ENCODE measurements around the gene NIPAL3.
"Not testable (repeated sequence)": the region's sequence is repeated elsewhere in the genome, so short reads cannot be mapped to it uniquely, and the experiment has no call there.

The NIPAL3 gene

GRCh38 chr1:24425922-24426321, 10.3 kb downstream of the NIPAL3 start:
- DNase-seq, result no peak

GRCh38 chr1:24426744-24427544, 11.3 kb downstream of the NIPAL3 start:
- DNase-seq, result no peak

GRCh38 chr1:24427545-24427862, 11.9 kb downstream of the NIPAL3 start:
- no peak for DNase-seq

GRCh38 chr1:24435782-24436365, 20.3 kb downstream of the NIPAL3 start:
- DNase-seq, result no peak

GRCh38 chr1:24437631-24438396, 22.2 kb downstream of the NIPAL3 start:
- DNase-seq, result no peak

- DNase-seq, result no peak
Measured at GRCh38 chr1:24438423-24438901, 22.9 kb downstream of the NIPAL3 start.

- DNase-seq, result no peak
Measured at GRCh38 chr1:24440436-24440835, 24.8 kb downstream of the NIPAL3 start.

- no peak for DNase-seq
Measured at GRCh38 chr1:24441480-24441879, 25.9 kb downstream of the NIPAL3 start.

GRCh38 chr1:24441996-24442668, 26.5 kb downstream of the NIPAL3 start:
- DNase-seq, result no peak

GRCh38 chr1:24442764-24443163, 27.2 kb downstream of the NIPAL3 start:
- DNase-seq, result no peak

- no peak for DNase-seq
Measured at GRCh38 chr1:24443241-24443656, 27.6 kb downstream of the NIPAL3 start.

GRCh38 chr1:24446446-24446845, 30.8 kb downstream of the NIPAL3 start:
- DNase-seq, result not testable (repeated sequence)

- DNase-seq, result no peak
Measured at GRCh38 chr1:24450316-24450715, 34.7 kb downstream of the NIPAL3 start.

- no peak for DNase-seq
Measured at GRCh38 chr1:24450857-24451397, 35.3 kb downstream of the NIPAL3 start.

- DNase-seq, result no peak
Measured at GRCh38 chr1:24451746-24452145, 36.1 kb downstream of the NIPAL3 start.

GRCh38 chr1:24452922-24453485, 37.4 kb downstream of the NIPAL3 start:
- DNase-seq, result no peak

GRCh38 chr1:24454673-24455072, 39.1 kb downstream of the NIPAL3 start:
- DNase-seq, result no peak

- no peak for DNase-seq
Measured at GRCh38 chr1:24455272-24455671, 39.7 kb downstream of the NIPAL3 start.

GRCh38 chr1:24457866-24458265, 42.3 kb downstream of the NIPAL3 start:
- DNase-seq, result no peak

GRCh38 chr1:24459551-24460266, 44.1 kb downstream of the NIPAL3 start:
- no peak for DNase-seq

GRCh38 chr1:24462128-24462527, 46.5 kb downstream of the NIPAL3 start:
- DNase-seq, result not testable (repeated sequence)

All from activated CD8-positive, alpha-beta memory T cell treated with anti-CD3 and anti-CD28 coated beads, Interleukin-2, amount 50 U/mL, for 4 hours (primary cell).